Skeletal muscle cell (primary cell): ENCODE data around the gene LTO1.
A peak's percentile ranks its signal among the peaks of the same experiment; 100 is the strongest.
"Not testable (repeated sequence)": the region's sequence is repeated elsewhere in the genome, so short reads cannot be mapped to it uniquely, and the experiment has no call there.

Experiments
- DNase-seq: peaks from one replicate; pipeline ENCODE4 v3.0.0-alpha.2; 2010; ENCODE audit warnings: low read depth
- H3K4me3 ChIP-seq: 2 replicates; pipeline ENCODE4 v1.5.1; 2011; ENCODE audit warnings: low read depth, mild to moderate bottlenecking, control low read depth, low read length, moderate library complexity

The LTO1 gene

DNA sequence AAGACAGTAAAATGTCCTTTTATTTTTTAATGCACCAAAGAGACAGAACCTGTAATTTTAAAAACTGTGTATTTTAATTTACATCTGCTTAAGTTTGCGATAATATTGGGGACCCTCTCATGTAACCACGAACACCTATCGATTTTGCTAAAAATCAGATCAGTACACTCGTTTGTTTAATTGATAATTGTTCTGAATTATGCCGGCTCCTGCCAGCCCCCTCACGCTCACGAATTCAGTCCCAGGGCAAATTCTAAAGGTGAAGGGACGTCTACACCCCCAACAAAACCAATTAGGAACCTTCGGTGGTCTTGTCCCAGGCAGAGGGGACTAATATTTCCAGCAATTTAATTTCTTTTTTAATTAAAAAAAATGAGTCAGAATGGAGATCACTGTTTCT, 35.3 kb downstream of the LTO1 start:
- no peak for DNase-seq
- H3K4me3 ChIP-seq = peak overlapping the region; percentile 95

DNA sequence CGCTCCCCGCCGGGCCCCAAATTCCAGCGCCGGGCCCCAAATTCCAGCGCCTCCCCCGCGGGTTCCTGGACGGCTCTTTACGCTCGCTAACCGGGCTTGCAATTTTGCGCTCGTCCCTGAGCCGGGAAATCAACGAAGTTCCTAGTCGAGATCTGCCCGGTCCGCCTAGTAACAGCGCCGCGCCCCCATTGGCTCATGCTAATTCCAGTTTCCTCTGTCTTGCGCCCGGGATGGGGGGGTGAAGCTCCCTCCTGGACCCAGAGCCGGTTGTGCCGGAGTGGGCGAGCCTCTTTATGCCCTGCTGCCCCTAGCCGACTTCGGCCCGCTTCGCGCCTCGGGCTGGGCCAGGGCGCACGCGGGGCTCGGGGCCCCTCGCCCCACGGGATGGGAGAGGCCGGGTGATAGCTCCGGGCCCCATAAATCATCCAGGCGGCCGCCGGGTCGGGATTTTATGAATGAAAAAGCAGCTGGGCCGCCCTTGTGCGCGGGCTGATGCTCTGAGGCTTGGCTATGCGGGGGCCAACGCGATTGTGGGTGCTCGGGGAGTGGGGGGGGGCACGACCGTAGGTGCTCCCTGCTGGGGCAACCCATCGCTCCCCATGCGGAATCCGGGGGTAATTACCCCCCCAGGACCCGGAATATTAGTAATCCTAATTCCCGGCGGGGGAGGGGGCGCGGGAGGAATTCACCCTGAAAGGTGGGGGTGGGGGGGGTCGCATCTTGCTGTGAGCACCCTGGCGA, 36.0 kb downstream of the LTO1 start:
- DNase-seq = peak; percentile 91
- peak overlapping the region; percentile 95 for H3K4me3 ChIP-seq

DNA sequence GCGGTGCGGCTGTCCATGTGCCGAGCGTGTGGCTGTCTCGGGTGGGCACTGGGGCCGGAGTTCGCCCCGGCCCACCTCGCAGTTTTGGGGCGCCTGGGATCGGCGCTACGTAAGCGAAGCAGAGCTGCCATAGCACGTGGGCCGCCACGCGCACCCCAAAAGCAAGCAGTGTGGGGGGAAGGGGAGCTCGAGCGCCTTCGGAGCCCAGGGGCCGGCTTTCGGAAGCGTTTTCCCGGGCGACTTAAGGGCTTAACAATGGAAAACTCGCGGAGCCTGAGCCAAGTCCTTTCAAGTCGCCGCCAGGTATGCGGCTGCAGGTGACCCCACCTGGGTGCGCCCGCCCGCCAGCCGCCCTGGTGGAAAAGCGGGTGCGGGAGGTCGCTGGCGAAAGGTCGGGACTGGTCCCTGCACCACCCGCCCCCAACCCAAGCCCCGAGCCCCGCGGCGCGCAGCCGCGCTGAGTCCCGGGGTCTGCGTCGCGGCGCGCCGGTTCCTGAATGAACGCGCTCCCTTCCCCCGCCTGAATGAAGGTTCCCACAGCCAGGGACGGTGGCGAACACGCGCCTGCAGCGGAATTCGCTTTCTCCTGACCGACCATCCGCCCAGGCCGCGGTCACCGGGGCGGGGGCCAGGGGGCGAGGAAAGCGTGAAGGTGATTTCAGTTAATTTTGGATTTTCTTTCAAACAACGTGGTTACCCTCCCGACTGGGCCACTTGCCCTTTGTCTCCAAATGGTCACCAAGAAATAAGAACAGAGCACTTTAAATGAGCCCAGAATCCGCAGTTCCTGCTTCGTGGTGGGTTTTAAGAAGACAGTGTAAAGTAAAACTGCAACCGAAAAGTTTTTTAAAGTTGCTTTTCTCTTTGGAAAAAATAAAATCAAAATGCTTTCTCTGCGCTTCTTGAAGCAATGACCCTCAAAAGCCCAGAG, 36.9 kb downstream of the LTO1 start:
- peak overlapping the region; percentile 95 for H3K4me3 ChIP-seq
- DNase-seq = peak; percentile 39

DNA sequence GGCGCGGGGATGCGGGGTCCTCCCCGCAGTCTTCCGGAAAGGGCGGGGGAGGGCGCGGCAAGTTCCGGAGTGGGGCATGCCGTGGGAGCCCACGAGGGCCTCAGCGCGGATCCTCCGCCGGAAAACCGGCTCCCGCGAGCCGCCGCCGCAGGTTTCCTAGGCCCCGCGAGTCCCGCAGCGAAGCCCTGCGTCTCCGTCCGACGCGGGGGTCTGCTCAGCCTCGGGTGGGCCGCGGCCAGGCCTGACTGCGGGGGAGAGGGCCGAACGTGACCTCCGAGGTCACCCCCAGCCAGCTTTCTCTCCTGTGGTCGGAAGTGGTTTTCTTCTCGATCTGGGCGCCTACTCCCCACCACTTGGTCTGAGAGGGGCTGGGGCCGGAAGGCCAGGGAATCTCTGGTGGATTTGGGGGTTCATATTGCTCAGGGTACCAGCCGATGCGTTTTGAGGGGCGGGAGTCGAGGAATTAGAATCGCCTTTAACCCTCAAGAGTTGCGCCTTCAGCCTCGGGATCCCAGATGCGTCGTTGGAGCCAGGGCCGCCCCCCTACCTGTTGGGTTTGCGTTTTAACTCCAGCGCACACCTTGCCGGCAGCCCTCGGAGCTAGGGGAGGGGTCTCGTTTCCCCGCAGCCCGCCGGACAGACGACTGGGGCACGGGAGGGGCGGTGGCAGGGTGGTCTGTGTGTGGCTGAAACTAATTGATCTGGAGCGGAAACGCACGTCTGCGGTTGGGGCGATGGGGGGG, 37.8 kb downstream of the LTO1 start:
- no peak for DNase-seq
- peak overlapping the region; percentile 36 for H3K4me3 ChIP-seq

DNA sequence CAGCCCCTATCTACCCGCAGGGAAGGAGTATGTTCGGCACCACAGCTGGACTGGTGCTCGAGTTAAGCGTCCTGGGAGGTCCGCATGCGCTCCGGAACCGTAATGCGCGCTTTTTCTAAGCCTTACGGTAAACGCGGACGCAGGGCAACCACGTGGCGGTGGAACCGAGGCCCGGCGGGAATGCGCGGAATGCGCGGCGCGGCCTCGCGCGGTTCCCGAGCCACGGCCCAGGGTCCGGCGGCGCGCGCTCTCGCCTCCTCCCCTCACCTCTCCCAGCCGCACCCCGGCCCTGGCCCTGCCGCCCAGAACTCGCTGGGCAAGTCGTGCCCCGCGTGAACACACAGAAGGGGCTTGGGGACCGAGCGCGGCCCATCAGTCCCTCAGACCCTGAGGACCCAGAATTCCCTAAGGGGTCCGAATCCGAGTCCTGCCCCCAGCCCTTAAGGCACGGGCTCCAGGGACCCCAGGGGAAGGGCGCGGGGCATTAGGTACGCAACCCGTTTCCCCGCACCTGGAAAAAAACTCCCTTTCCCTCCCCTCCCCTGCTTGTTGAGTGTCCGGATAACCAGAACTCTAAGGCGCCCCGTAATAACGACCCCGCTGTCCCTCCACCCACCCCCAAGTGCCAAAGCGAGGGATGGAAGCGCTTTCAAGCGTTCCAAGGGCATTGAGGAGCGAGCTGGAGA, 38.5 kb downstream of the LTO1 start:
- peak; percentile 61 for DNase-seq
- H3K4me3 ChIP-seq = peak overlapping the region; percentile 36

DNA sequence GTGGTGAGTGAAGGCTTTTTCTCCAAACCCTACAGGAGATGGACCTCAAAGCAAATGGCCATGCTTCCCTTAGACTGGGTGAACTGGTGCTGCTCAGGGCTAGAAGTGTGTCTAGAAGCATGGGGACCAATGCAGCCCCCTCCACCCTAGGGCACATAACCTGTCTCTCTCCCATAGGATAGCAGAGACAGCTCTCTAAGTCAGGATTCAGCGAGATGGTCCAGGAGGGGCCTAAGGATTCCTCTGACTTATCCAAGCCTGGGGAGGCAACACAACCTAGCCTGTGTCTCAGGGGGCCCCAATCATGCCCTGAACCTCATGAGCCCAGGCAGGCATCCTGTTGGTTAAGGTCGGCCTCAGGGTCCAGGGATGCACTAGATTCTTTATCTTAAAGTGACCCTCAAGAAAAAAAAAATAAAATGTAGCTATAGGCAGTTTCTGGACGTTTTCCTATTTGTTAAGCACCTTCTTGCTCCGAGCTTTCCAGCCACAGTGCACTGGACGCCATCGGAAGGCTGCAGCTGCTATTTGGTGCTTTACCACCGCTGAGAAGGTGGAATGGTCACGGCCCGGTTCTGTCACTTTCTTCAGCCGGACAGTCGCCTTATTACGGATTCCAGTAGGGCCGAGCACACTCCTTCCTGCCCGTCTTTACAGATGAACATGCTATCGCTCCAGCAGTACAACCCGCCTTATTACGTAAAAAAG, 39.2 kb downstream of the LTO1 start:
- no peak for DNase-seq
- peak overlapping the region; percentile 36 for H3K4me3 ChIP-seq

DNA sequence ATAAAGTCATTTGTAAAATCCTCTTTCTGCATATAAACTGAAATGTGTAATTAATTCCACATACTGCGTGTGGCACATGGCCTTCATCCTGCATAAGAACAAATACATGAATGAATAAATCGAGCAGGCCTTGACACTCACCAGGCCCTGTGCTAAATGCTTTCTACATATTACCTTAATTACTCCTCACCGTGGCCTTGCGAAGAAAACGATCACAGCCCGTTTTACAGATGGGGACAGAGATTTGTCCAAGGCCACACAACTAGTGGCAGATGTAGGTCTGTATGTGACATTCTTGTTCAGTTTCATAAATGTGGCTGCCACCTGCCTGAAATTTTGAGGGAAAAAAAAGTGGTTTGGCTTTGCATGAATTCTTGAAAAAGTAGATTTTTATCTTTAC, 40.0 kb downstream of the LTO1 start:
- DNase-seq = no peak

DNA sequence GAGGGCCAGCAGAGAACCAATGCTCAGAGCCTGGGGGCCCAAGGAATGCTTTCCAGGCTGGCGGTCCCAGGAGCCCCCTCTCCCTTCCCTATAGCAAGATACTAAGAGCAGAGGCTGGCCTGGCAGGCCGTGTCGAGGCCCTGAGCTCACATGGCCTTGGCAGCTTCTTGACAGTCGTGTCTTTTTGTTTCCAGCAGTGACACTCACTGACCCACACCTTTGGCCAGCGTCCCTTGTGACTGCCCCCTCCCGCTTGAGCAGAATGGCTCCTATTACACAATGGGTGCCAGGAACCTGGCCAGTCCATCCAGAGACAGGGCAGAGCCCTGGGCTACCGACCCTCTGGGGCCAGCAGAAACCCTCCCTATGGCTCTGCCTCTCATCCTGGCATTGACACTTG, 40.6 kb downstream of the LTO1 start:
- H3K4me3 ChIP-seq = no peak overlapping the region
- no peak for DNase-seq

More for the DNA sequence above, 40.0 kb downstream of the LTO1 start:
- H3K4me3 ChIP-seq = no peak overlapping the region

DNA sequence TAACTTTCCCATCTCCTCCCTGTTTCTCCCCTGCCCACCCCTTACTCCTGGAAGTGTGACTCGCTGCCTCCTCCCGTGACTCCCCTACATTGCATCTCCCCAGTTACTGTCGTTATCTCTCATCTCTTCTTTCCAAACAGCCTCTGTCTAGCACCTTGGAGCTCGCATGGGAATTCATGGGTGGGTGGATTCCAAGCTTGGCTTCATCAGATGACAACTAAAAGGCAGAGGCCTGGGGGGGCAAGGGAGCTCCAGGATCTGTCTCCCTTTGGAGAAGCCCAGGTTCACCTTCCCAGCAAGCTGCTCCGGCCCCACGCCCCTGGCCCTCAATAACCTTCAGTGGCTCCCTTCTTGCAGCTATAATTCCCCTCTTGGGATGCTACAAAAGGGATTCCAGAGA, 41.1 kb downstream of the LTO1 start:
- H3K4me3 ChIP-seq = no peak overlapping the region
- no peak for DNase-seq

DNA sequence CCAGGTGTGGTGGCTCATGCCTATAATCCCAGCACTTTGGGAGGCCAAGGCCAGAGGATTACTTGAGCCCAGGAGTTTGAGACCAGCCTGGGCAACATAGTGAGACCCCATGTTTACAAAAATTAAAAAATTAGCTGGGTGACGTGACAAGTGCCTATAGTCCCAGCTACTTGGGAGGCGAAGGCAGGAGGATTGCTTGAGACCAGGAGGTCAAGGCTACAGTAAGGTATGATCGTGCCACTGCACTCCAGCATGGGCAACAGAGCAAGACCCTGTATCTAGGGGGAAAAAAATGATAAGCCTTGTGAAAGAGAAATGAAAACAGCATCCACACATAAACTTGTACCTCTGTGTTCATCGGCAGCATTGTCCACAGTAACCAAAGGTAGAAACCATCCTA, 42.3 kb downstream of the LTO1 start:
- H3K4me3 ChIP-seq = no peak overlapping the region
- no peak for DNase-seq

DNA sequence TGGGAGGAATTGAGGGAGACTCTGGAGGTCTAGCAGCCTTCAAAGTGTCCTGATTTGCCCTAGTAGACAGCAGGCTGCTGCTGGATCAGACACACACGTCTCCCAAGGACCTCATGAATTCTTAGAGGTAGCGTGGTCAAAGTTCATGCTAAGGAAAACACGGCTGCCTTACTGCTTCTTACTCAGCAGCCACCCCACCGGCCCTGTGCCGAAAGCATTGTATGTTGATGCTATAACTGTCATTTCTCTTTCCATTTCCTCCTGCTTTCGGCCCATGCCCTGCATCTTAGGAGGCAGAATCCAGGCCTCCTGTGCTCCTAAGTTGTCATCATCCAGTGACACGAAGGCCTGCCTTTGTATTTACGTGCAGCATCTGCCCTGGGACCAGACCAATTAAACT, 44.7 kb downstream of the LTO1 start:
- DNase-seq = no peak
- no peak overlapping the region for H3K4me3 ChIP-seq

DNA sequence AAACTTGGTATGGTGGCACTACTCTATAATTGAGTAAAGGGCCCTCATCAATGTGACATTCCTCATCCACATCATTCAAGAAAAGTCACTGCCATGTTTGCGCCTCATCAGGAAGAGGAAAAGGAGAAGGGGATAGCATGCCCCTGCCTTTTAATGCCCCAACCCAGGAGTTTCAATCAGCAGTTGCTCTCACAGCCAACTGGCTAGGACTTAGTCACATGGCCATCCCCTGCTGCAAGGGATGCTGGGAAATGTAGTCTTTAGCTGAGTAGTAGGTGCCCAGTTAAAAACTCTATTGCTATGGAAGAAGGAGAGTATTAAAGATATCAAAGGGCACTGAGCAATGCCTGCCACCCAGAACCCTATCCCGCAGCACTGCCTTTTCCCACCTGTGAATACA, 45.1 kb downstream of the LTO1 start:
- DNase-seq = no peak

DNA sequence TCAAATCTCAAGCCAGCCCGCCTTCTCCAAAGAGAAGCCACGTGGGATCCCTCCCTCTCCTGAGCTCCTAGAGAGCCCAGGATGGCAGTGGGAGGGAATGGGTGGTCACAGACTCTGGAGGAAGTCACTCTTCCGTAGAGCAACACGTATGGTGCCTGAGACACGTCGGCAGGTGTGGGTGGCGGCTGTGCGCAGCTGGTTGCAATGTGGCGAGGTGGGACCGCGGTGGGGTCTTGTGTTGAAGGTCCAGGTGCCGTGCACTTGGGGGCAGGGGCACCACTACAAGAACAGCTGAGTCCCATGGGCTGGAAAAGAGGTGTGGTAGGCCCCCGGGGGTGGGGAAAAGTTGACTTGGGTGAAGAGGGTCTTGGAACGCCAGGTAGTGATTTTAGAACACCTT, 47.6 kb downstream of the LTO1 start:
- no peak overlapping the region for H3K4me3 ChIP-seq
- DNase-seq = no peak

More for the DNA sequence above, 45.1 kb downstream of the LTO1 start:
- H3K4me3 ChIP-seq = no peak overlapping the region

DNA sequence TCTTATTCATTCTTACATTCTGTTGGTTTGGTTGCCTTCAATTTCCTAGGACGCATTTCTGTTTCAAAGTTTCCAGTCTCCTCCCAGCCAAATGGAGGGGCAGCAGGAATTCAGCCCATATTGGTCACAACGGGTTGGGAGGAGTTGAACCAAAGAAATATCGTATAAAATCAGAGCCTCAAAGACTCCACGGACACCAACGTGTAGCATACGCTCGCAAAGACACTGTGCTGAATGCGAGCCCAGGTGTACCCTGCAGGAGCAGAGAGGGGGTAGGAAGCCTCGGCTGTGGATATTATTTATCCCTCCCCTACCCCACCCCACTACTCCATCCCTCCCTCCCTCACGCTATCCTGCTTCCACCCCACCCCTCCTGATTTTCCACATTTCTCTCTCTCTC, 49.7 kb downstream of the LTO1 start:
- DNase-seq = no peak
- H3K4me3 ChIP-seq = no peak overlapping the region

DNA sequence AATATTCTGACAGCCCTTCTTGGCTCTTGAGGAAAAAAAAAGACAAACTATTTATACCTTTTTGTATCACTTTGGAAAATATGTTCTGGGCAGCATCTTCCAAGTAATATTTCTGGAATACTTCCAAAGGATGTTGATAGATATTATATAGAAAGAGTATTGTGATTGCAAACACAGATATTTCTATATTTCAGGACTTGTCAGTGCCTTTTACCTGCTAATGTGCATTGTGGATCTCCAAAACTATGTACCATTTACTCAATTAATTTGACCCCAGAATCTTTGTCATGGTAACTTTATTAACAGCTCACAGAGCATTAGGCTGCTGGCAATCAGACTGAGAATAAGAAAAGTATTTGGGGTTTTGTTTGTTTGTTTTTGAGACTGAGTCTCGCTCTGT, 50.9 kb downstream of the LTO1 start:
- DNase-seq = no peak
- H3K4me3 ChIP-seq = no peak overlapping the region

DNA sequence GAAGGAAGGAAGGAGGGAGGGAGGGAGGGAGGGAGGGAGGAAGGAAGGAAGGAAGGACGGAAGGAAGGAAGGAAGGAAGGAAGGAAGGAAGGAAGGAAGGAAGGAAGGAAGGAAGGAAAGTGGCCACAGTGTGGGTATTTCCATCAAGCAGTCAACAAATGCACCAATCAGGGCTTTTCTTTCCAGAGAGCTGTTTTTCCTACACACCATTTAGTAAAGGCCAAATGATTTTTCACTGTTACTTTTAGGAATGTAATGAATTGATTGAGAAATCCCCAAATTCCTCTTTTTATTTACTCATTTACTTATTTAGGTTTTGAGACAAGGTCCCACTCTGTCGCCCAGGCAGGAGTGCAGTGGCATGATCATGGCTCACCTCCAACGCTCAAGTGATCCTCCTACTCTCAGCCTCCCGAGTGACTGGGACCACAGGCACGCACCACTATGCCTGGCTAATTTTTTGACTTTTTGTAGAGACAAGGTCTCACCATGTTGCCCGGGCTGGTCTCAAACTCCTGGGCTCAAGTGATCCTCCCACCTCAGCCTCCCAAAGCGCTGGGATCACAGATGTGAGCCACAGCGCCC, 53.0 kb downstream of the LTO1 start:
- not testable (repeated sequence) for DNase-seq, H3K4me3 ChIP-seq

DNA sequence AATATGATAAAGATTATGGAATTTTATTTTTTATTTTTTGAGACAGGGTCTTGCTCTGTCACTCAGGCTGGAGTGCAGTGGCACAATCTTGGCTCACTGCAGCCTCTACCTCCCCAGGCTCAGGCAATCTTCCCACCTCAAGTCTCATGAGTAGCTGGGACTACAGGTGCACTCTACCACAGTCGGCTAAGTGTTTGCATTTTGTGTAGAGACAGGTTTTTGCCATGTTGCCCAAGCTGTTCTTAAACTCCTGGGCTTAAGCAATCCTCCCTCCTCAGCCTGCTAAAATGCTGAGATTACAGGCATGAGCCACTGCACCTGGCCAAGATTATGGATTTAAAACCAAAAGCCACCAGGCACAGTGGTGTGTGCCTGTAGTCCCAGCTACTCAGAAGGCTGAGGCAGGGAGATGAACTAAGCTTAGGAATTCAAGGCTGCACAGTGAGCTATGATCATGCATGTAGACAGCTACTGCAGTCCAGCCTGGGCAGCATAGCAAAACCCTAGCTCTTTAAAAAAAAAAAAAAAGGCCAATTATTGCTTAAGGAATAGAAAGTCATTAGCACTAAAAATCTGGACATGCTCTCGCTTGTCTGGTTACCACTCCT, 54.4 kb downstream of the LTO1 start:
- no peak for DNase-seq

DNA sequence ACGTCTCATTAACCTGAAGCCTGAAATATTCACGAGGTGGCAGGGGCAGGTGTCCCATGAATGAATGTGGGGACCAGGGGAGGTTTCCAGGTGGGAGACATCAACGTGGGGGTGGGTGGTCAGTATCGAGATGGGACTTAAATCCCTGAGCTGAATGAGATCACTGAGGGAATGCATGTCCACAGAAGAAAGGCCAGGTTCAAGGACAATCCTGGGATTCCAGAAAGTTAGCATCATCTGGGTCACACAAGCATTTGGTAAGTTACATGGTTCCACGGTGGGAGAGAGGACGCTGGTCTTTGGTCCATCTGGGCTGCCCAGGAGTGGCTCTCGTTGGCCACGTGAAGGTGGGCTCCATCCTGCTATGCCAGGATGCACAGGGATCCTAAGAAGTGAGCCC, 56.9 kb downstream of the LTO1 start:
- no peak for DNase-seq
- H3K4me3 ChIP-seq = no peak overlapping the region

More for the DNA sequence above, 54.4 kb downstream of the LTO1 start:
- H3K4me3 ChIP-seq = no peak overlapping the region
